Stimulated activated CD4-positive, alpha-beta T cell treated with anti-CD3 and anti-CD28 coated beads, Interleukin-15, amount 100 ng/mL, for 1 hour (primary cell): ENCODE results near the gene SLC4A3.

Source experiments
- DNase-seq, 2 donors: peaks; one replicate each; pipeline ENCODE4 v3.0.0-alpha.2; 2020; ENCODE audit warnings: low read depth in 1 of 2, low spot score in 1 of 2

Gene SLC4A3

DNA sequence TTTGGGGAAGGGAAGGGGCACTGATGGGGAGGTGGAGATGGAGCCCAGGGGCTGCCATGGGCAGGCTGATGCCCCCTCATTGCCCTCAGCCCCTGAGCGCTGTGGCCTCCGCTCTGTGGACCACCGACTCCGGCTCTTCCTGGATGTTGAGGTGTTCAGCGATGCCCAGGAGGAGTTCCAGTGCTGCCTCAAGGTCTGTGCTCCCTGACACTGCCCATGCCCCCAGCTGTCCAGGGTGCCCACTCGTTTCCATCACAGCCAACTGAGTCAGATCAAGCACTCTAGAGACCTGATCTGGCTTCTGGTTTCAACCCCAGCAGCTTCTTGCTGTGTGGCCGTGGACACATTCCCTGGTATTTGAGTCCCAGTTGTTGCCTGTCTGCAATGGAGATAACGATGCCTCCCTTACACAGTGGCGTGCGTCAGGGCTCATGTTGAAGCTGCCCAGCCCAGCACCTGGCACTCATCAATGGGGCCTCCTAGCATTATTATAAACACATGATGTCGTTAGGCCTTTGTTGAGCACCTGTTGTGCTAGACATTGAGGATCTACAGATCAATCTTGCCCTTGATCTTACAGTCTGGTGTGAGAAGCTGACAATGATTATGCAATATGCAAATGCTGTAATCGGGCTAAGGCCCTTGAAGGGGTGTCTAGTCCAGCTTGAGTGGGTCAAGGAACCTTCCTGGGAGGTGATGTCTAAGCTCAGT lies 15.4 kb upstream of the SLC4A3 start:
- no peak for DNase-seq

DNA sequence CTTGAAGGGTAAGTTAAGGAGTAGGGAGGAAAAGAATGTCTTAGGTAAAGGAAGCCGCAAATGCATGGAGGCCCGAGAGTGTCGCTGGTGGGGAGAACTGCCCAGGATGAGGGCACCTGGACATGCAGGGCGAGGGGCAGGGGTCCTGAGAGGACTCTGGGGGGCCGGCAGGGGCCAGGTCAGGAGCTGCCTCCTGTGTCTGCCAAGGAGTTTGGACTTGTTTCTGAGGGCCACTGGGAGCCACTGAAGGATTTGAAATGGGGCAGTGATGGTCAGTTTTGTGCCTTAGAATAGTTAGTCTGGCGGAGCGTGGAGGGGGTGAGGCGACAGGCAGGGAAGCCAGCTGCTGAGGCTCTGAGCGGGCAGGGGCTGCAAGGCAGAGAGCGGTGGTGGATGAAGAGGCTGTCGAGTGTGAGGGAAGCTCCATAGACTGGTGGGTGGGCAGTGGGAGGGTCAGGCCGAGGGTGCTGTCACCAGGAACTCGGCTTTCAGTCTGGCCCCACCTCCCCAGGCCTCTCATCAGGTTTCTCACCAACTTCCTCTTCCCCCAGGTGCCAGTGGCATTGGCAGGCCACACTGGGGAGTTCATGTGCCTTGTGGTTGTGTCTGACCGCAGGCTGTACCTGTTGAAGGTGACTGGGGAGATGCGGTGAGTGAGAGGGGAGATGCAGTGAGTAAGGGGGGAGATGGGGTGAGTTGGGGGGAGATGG lies 14.7 kb upstream of the SLC4A3 start:
- no peak for DNase-seq

GRCh38 chr2:219613461-219614070 lies 13.9 kb upstream of the SLC4A3 start:
- no peak for DNase-seq

GRCh38 chr2:219614076-219614860 lies 13.2 kb upstream of the SLC4A3 start:
- no peak for DNase-seq

- no peak for DNase-seq
Observed at GRCh38 chr2:219615036-219615435, 12.4 kb upstream of the SLC4A3 start.

GRCh38 chr2:219615894-219616293 lies 11.5 kb upstream of the SLC4A3 start:
- DNase-seq: no peak

- DNase-seq: no peak
Observed at GRCh38 chr2:219616550-219616949, 10.9 kb upstream of the SLC4A3 start.

GRCh38 chr2:219618733-219619122 lies 8.7 kb upstream of the SLC4A3 start:
- no peak for DNase-seq

GRCh38 chr2:219619235-219619634 lies 8.2 kb upstream of the SLC4A3 start:
- no peak for DNase-seq

- DNase-seq: no peak
Observed at GRCh38 chr2:219620546-219620945, 6.9 kb upstream of the SLC4A3 start.

DNA sequence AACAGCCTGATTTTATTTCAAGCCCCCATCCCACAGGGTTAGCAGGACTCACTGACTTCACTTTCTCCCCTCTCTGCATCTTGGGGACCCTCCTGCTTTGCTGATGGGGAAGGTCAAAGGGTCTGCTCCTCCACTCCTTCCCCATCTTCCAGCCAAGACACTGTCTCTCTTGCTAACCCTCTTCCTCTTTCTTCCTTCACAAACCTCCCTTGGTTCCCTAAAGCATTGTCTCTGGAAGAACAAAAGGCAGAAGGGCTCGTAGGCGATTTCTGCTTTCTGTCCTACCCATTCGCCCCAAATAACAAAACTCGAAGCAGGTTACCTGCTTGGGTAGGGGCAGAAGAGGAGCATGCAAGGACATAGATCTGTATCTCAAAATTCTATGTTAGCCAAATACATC lies 5.5 kb upstream of the SLC4A3 start:
- no peak for DNase-seq

GRCh38 chr2:219622472-219622871 lies 5.0 kb upstream of the SLC4A3 start:
- no peak for DNase-seq

DNA sequence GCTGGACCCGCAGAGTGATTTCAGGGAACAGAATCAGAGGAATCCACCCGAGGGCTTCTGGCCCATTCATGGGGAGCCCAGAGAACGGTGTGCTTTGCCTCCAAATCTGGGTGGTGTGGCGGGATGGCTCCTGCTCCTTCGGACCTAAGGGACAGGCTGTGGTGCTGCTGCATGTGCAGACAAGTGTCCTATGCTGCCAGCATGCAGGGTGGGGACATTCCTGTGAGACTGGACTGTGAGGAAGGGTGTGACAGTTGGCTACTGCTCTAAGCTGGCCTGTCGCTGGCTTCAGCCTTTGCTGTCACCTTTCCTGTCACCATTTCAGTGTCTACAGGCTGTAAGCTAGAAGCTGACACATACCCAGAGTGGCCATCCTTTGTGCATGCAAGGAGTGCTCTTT lies 2.9 kb upstream of the SLC4A3 start:
- no peak for DNase-seq

- no peak for DNase-seq
Observed at GRCh38 chr2:219625179-219625578, 2.3 kb upstream of the SLC4A3 start.

DNA sequence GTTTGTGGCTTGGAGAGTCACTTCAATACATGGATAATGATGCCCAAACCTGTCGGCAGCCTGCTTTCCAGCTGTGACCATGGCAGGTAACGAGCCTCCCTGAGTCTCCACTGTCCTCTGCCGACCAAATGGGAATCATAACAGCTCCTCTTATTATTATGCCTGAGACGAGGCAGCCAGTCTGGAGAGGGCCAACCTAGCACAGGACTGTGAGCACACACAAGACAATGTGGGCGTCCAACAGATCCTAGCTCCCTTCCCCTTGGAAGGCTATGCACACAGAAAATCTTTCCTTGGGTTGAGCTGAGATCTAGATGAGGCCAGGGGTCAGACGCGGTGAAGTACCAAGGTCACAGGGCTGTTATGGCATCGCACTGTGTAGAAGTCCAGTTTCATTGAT lies 890 bp upstream of the SLC4A3 start:
- DNase-seq: no peak

DNA sequence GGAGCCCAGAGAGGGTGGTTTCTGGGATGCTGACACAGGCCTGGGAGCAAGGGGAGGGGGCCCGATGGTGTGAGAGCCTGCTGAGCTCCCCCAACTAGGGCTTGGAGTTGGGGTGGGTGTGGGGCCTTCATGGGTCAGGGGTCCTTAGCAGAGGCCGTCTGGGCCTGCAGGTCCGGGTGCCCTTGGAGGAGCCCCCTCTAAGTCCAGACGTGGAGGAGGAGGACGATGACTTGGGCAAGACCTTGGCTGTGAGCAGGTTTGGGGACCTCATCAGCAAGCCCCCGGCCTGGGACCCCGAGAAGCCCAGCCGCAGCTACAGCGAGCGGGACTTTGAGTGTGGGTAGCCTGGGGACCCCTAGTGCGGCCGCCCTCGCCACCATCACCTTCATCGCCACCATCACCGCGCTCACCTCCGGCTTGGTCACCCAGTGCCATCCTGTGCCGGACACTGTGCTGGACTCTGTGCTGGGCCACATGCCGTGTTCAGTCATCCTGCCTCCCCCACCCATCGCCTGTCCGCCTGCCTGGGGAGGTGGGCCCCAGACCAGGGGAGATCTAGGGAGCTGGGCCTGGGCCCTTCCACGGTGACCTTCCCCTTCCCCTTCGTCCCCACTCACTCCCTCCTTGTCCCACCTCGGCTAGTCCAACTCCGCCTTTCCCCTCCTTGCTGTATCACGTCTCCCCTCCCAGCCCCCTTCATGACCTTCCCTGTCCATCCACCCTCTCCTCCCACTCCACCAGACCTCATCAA lies 980 bp downstream of the SLC4A3 start:
- DNase-seq: no peak

DNA sequence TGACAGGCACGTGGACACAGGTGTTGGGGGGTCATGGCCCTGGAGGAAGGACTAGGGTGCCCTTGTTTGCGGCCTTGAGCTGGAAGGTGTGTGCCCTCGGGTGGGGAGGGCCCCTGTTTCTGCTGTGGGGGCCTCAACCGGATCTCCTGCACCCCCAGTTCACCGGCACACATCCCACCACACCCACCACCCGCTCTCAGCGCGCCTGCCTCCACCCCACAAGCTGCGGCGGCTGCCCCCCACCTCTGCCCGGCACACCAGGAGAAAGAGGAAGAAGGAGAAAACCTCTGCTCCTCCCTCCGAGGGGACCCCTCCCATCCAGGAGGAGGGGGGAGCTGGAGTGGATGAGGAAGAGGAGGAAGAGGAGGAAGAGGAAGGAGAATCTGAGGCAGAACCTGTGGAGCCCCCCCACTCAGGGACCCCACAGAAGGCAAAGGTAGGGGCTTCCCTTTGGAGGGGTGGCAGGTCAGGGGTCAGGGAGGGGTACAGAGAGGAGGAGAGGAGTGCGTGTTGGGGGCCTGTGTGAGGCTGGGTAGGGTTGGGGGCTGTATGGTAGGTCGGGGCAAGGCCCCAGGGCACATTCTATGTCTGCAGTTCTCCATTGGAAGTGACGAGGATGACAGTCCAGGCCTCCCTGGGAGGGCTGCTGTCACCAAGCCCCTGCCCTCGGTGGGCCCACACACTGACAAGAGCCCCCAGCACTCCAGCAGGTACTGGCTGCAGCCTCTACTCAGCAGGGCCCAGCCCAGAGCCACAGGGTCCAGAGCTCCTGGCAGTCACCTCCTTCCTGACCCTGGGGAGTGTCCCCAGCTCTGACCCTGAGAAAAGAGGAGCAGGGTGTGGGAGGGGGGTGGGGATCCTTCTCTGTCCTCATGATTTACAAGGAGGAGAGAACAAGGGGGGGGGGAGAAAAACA lies 1.8 kb downstream of the SLC4A3 start:
- DNase-seq: no peak

GRCh38 chr2:219629976-219630695 lies 2.7 kb downstream of the SLC4A3 start:
- DNase-seq: no peak

DNA sequence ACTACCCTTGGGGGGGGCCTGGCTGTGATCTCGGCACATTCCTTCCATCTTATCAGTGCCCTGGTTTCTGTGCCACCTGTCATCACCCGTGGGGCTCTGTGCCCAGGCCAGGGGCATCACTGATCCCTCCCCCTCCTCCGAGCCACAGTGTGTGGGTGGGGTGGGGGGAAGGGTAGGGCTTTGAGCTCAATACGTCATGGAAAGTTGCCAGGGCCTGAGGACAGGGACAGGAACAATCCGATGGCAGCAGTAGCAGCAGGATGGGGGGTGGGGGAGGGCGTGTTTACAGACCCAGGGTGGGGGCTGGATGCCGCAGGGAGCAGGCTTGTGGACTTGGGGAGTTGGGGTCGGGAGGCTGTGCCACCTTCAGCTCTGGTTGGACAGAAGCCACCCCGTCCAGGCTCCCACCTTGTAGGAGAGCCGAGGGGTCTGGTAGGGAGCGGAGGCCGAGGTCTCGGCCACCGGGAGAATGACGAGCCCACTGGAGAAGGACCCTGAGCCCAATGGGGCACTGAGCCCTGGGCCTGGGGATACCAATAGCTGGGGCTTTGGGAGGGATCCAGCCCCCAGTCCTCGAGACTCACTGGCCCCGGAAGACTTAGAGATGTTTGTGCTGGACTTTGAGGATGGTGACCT lies 3.5 kb downstream of the SLC4A3 start:
- DNase-seq: no peak
